Osteoblast (primary cell): ENCODE results near the gene HTATIP2. TPM values are rescaled to one million over a fixed set of nuclear protein-coding genes. Genes with fewer than 3 reads are reported as not detected.

Experiments used
- DNase-seq: peaks from one replicate; pipeline ENCODE4 v3.0.0; 2011; ENCODE audit warnings: low spot score, mixed read lengths; ENCODE audit not compliant: insufficient read length; ENCODE audit errors: missing footprints
- H2AFZ ChIP-seq: 2 replicates; pipeline ENCODE4 v1.6.0; 2011; ENCODE audit warnings: mild to moderate bottlenecking, low read length
- H3K27ac ChIP-seq: 2 replicates; pipeline ENCODE4 v1.5.1; 2011; ENCODE audit warnings: mild to moderate bottlenecking, low read depth, low read length, moderate library complexity
- H3K27me3 ChIP-seq: 2 replicates; pipeline ENCODE4 v1.6.0; 2012; ENCODE audit warnings: mild to moderate bottlenecking, control low read depth, inconsistent platforms, low read length, moderate library complexity; ENCODE audit not compliant: insufficient read depth
- H3K36me3 ChIP-seq: 2 replicates; pipeline ENCODE4 v1.5.1; 2011; ENCODE audit warnings: mild to moderate bottlenecking, low read length, control low read depth, moderate library complexity; ENCODE audit not compliant: insufficient read depth
- H3K4me1 ChIP-seq: 2 replicates; pipeline ENCODE4 v1.5.1; 2011; ENCODE audit warnings: mild to moderate bottlenecking, low read length, control low read depth, moderate library complexity; ENCODE audit not compliant: insufficient read depth
- H3K4me2 ChIP-seq: 2 replicates; pipeline ENCODE4 v1.6.0; 2011; ENCODE audit warnings: mild to moderate bottlenecking, low read length; ENCODE audit not compliant: insufficient read depth
- H3K4me3 ChIP-seq: fragments of 200-600 bp; sonication (generic); 3 replicates; pipeline ENCODE4 v1.5.1; 2012; ENCODE audit warnings: mild to moderate bottlenecking, low read length, inconsistent platforms; ENCODE audit not compliant: insufficient read depth
- H3K79me2 ChIP-seq: 2 replicates; pipeline ENCODE4 v1.6.0; 2012; ENCODE audit warnings: mild to moderate bottlenecking, low read length, control low read depth, inconsistent platforms; ENCODE audit not compliant: insufficient read depth
- H3K9me3 ChIP-seq: 2 replicates; pipeline ENCODE4 v1.5.1; 2011; ENCODE audit warnings: low read depth, low read length, control low read depth
- H4K20me1 ChIP-seq: 2 replicates; pipeline ENCODE4 v1.6.0; 2012; ENCODE audit warnings: mild to moderate bottlenecking, low read length, control low read depth; ENCODE audit not compliant: insufficient read depth
- total RNA-seq: library from RNA; depleted of rRNA; stranded (reverse); fragments of >200 nt; gene quantifications from 2 replicates; pipeline ENCODE4 v1.2.3, GENCODE V29; 2012
- TF ChIP-seq, protein P1 (sequence below): IDR thresholded peaks from 2 replicates; pipeline ENCODE4 v1.5.1; 2011; ENCODE audit warnings: mild to moderate bottlenecking, low read depth, low read length, moderate library complexity; ENCODE audit errors: extremely low read depth

Gene HTATIP2
- total RNA-seq, 1 donor = 46.3 TPM

DNA sequence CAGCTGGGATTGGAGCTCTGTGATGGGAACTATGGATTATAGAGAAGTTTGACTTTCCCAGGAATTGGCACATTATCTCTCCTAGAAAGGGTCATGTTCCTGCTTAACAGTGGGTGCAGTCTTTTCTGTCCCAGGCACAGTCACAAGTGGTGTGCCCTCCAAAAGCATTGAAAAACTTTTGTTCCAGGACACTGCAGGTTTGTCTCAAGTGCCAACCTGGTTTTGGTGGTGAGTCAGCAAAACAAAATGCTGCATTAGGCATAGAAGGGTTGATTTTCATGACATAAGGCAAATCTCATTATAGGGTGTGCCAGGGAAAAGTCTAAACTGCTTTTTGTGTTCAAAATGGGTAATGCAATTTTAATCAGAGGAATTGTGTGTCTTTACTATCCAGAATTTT is 4.9 kb downstream of the HTATIP2 start:
- Histone ChIP-seq H3K9me3 (no peaks in the 10 kb centered on the region), H3K4me2 (no peak overlapping the region), H3K4me3 (no peak overlapping the region), H3K79me2 (peaks cover 23% of the 10 kb centered on the region), H3K27ac (peak overlapping the region; percentile 66), H3K27me3 (no peaks in the 10 kb centered on the region), H3K4me1 (peaks cover 28% of the 10 kb centered on the region), H3K36me3 (peaks cover 7% of the 10 kb centered on the region), H2AFZ (no peak overlapping the region), H4K20me1 (no peaks in the 10 kb centered on the region)
- TF ChIP-seq, protein P1, sequence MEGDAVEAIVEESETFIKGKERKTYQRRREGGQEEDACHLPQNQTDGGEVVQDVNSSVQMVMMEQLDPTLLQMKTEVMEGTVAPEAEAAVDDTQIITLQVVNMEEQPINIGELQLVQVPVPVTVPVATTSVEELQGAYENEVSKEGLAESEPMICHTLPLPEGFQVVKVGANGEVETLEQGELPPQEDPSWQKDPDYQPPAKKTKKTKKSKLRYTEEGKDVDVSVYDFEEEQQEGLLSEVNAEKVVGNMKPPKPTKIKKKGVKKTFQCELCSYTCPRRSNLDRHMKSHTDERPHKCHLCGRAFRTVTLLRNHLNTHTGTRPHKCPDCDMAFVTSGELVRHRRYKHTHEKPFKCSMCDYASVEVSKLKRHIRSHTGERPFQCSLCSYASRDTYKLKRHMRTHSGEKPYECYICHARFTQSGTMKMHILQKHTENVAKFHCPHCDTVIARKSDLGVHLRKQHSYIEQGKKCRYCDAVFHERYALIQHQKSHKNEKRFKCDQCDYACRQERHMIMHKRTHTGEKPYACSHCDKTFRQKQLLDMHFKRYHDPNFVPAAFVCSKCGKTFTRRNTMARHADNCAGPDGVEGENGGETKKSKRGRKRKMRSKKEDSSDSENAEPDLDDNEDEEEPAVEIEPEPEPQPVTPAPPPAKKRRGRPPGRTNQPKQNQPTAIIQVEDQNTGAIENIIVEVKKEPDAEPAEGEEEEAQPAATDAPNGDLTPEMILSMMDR = no peak
- DNase-seq = no peak

DNA sequence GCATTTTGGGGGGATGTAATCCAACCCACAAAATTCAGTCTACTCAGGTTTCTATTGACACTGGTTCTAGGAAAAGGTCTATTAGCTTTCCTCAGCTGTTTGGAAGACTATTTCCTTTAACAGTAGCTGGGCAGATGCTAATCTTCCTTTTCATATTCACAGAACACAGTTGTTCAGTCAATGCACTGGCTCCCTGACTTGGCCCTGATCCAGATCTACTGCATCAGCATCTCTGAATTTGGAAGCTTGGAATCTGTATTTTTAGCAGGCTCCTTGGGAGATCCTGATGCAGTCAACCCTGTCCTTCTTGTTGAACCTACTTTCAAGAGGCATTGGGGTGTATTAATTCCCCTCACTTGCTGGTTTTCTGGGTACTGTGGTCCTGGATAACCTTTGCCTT is 6.3 kb downstream of the HTATIP2 start:
- DNase-seq = no peak
- peaks cover 24% of the 10 kb centered on the region for H3K4me1 ChIP-seq
- no peak overlapping the region for H3K4me3 ChIP-seq
- no peaks in the 10 kb centered on the region for H3K27me3 ChIP-seq
- H3K27ac ChIP-seq = no peak overlapping the region
- H3K4me2 ChIP-seq = no peak overlapping the region
- peaks cover 15% of the 10 kb centered on the region for H3K79me2 ChIP-seq
- no peaks in the 10 kb centered on the region for H3K9me3 ChIP-seq
- H4K20me1 ChIP-seq = no peaks in the 10 kb centered on the region
- H3K36me3 ChIP-seq = peaks cover 7% of the 10 kb centered on the region
- TF ChIP-seq, protein P1 = no peak
- no peak overlapping the region for H2AFZ ChIP-seq

GRCh38 chr11:20372081-20372626 is 8.6 kb downstream of the HTATIP2 start:
- H3K4me3 ChIP-seq = no peak overlapping the region
- no peaks in the 10 kb centered on the region for H3K27me3 ChIP-seq
- DNase-seq = no peak
- peaks cover 10% of the 10 kb centered on the region for H3K36me3 ChIP-seq
- no peaks in the 10 kb centered on the region for H3K9me3 ChIP-seq
- TF ChIP-seq, protein P1 = no peak
- H2AFZ ChIP-seq = no peak overlapping the region
- H3K79me2 ChIP-seq = peaks cover 10% of the 10 kb centered on the region
- peaks cover 19% of the 10 kb centered on the region for H3K4me1 ChIP-seq
- no peak overlapping the region for H3K4me2 ChIP-seq
- H3K27ac ChIP-seq = no peak overlapping the region
- H4K20me1 ChIP-seq = no peaks in the 10 kb centered on the region

- Histone ChIP-seq H3K4me2 (no peak overlapping the region), H3K27me3 (no peaks in the 10 kb centered on the region), H2AFZ (no peak overlapping the region), H3K9me3 (no peaks in the 10 kb centered on the region), H3K4me1 (peaks cover 10% of the 10 kb centered on the region), H4K20me1 (no peaks in the 10 kb centered on the region), H3K4me3 (no peak overlapping the region), H3K27ac (no peak overlapping the region), H3K79me2 (peaks cover 10% of the 10 kb centered on the region), H3K36me3 (peaks cover 18% of the 10 kb centered on the region)
- no peak for DNase-seq
- TF ChIP-seq, protein P1 = no peak
These were observed 9.6 kb downstream of the HTATIP2 start for GRCh38 chr11:20373147-20373546.
